Tibial artery (tissue), 4 donors: ENCODE measurements around the gene COMP.

ENCODE experiments used
- DNase-seq, 2 donors: peaks; one replicate each; pipeline ENCODE4 v3.0.0-alpha.2; 2019
- H3K27ac ChIP-seq, 2 donors: fragments of 200-600 bp; sonication (generic) in 1 of 2; 1 replicate in 1 of 2; 2 replicates in 1 of 2; pipeline ENCODE4 v1.5.1; 2018 to 2019; ENCODE audit warnings: mild to moderate bottlenecking in 1 of 2
- H3K27me3 ChIP-seq, 2 donors: fragments of 200-600 bp; sonication (generic) in 1 of 2; one replicate each; pipeline versions ENCODE4 v1.5.1 to v1.6.0; 2016 to 2019
- H3K36me3 ChIP-seq, 3 donors: fragments of 200-600 bp; sonication (generic) in 2 of 3; one replicate each; pipeline ENCODE4 v1.5.1; 2016 to 2019; ENCODE audit warnings: mild to moderate bottlenecking in 2 of 3
- H3K4me1 ChIP-seq, 4 donors: fragments of 200-600 bp; sonication (generic) in 2 of 4; 1 replicate in 3 of 4; 2 replicates in 1 of 4; pipeline ENCODE4 v1.5.1; 2016 to 2019
- H3K4me3 ChIP-seq, 2 donors: fragments of 200-600 bp; sonication (generic) in 1 of 2; 1 replicate in 1 of 2; 2 replicates in 1 of 2; pipeline ENCODE4 v1.5.1; 2018 to 2019; ENCODE audit warnings: mild to moderate bottlenecking in 2 of 2
- H3K9me3 ChIP-seq, 3 donors: fragments of 200-600 bp; sonication (generic) in 1 of 3; one replicate each; pipeline ENCODE4 v1.5.1; 2016 to 2019
- intact Hi-C: fragments of 100-400 bp; cut with DNase I; formaldehyde crosslinking; loops from one replicate; pipeline ENCODE4 v1.15.0; 2023; ENCODE audit warnings: low total_unique reads
- TF ChIP-seq, protein P1 (sequence below), 2 experiments: fragments of 200-600 bp in 1 of 2; fragments of 450-650 bp in 1 of 2; IDR thresholded peaks; one replicate each; pipeline ENCODE4 v1.5.1; 2017 to 2019; ENCODE audit warnings: antibody characterized with exemption in 2 of 2, mild to moderate bottlenecking in 1 of 2, moderate library complexity in 1 of 2

The COMP gene

DNA sequence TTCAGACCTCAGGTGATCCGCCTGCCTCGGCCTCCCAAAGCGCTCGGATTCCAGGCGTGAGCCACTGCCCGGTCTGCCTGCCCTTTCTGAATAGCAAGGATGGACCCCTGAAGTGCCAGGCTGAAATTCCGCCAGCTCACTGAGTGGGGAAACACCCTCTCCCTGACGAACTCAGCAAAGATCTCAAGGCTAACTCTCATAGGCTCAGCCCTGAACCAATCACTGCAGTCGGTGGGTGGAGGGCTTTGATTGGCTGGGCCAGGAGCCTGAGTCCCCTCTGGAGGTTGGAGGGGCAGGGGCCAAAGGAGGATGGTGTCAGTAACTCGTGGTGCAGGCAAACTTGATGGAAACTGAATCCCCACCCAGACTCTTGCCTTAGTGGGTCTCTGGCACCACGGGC is 11.2 kb upstream of the COMP start:
- intact Hi-C loops, result no loop called here
- TF ChIP-seq, protein P1, sequence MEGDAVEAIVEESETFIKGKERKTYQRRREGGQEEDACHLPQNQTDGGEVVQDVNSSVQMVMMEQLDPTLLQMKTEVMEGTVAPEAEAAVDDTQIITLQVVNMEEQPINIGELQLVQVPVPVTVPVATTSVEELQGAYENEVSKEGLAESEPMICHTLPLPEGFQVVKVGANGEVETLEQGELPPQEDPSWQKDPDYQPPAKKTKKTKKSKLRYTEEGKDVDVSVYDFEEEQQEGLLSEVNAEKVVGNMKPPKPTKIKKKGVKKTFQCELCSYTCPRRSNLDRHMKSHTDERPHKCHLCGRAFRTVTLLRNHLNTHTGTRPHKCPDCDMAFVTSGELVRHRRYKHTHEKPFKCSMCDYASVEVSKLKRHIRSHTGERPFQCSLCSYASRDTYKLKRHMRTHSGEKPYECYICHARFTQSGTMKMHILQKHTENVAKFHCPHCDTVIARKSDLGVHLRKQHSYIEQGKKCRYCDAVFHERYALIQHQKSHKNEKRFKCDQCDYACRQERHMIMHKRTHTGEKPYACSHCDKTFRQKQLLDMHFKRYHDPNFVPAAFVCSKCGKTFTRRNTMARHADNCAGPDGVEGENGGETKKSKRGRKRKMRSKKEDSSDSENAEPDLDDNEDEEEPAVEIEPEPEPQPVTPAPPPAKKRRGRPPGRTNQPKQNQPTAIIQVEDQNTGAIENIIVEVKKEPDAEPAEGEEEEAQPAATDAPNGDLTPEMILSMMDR (IDR thresholded peaks at IDR 0.05), result no peak

DNA sequence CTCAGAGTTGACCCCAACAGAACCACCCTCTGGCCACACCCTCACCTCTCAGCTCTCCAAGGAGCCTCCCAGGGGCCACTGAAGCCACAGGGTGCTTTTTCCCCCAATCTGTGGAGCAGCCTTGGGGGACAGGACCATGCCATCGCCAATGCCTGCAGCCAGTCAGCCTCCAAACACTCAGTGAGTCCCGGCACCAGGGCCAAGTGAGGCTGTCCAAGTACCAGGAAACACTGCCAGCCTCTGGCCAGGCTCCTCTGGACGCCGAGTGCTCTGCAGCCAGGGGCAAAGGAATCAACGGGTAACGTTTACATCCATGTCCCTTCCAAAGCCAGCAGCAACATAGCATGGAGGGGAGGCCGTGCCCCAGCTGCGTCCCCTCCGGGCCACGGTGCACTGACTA is 9.5 kb upstream of the COMP start:
- H3K36me3 ChIP-seq, result no peaks in the 10 kb centered on the region
- intact Hi-C loops, result no loop called here
- TF ChIP-seq, protein P1 (IDR thresholded peaks at IDR 0.05), result no peak
- peaks cover 0 to 6% (median under 1%) of the 10 kb centered on the region in 4 donors for H3K4me1 ChIP-seq
- no peaks in the 10 kb centered on the region for H3K9me3 ChIP-seq
- H3K4me3 ChIP-seq, result no peak overlapping the region
- H3K27ac ChIP-seq, result no peak overlapping the region
- H3K27me3 ChIP-seq, result peaks cover 0 to 75% of the 10 kb centered on the region in 2 donors
- DNase-seq, result no peak

More for the DNA sequence above, 11.2 kb upstream of the COMP start:
- no peaks in the 10 kb centered on the region for H3K4me1 ChIP-seq
- H3K27me3 ChIP-seq, result peaks cover 0 to 68% of the 10 kb centered on the region in 2 donors
- no peak overlapping the region for H3K4me3 ChIP-seq
- H3K27ac ChIP-seq, result no peak overlapping the region
- H3K36me3 ChIP-seq, result no peaks in the 10 kb centered on the region
- DNase-seq, result no peak
- H3K9me3 ChIP-seq, result no peaks in the 10 kb centered on the region

DNA sequence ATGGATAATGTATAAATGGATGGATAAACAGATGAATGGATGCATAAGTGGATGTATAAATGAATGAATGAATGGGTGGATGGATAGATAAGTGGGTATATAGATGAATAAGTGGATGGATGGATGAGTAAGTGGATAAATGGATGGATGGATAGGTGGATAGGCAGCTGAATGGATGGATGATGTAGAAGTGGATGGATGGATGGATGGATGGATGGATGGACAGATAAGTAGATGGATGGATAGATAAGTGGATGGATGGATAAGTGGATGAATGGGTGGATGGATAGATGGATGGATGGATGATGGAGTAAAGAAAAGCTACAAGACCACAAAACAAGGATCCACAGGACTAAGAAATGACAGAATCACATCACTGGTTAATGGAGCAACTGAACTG is 9.0 kb upstream of the COMP start:
- H3K4me3 ChIP-seq, result no peak overlapping the region
- no peaks in the 10 kb centered on the region for H3K9me3 ChIP-seq
- DNase-seq, result no peak
- TF ChIP-seq, protein P1 (IDR thresholded peaks at IDR 0.05), result no peak
- intact Hi-C loops, result no loop called here
- H3K27me3 ChIP-seq, result peaks cover 0 to 75% of the 10 kb centered on the region in 2 donors
- H3K27ac ChIP-seq, result no peak overlapping the region
- H3K36me3 ChIP-seq, result no peaks in the 10 kb centered on the region
- peaks cover 0 to 9% (median 5%) of the 10 kb centered on the region in 4 donors for H3K4me1 ChIP-seq

DNA sequence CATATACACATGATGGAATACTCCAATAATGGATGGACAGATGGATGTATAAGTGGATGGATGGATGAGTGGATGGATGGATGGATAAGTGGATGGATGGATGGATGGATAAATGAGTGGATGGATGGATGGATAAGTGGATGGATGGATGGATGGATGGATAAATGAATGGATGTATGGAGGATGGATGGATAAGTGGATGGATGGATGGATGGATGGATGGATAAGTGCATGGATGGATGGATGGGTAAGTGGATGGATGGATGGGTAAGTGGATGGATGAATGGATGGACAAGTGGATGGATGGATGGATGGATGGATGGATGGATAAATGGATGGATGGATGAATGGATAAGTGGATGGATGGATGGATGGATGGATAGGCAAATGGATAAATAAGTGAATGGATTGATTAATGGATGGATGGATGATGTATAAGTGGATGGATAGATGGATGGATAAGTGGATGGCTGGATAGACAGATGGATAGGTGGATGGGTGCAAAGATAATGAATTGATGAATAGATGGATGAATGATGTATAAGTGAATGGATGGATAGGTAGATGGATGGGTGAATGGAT is 8.4 kb upstream of the COMP start:
- intact Hi-C loops, result no loop called here
- no peak overlapping the region for H3K27ac ChIP-seq
- H3K36me3 ChIP-seq, result no peaks in the 10 kb centered on the region
- peaks cover 0 to 75% of the 10 kb centered on the region in 2 donors for H3K27me3 ChIP-seq
- DNase-seq, result no peak
- peaks cover 0 to 9% (median 5%) of the 10 kb centered on the region in 4 donors for H3K4me1 ChIP-seq
- no peak overlapping the region for H3K4me3 ChIP-seq
- no peaks in the 10 kb centered on the region for H3K9me3 ChIP-seq
- TF ChIP-seq, protein P1 (IDR thresholded peaks at IDR 0.05), result no peak

DNA sequence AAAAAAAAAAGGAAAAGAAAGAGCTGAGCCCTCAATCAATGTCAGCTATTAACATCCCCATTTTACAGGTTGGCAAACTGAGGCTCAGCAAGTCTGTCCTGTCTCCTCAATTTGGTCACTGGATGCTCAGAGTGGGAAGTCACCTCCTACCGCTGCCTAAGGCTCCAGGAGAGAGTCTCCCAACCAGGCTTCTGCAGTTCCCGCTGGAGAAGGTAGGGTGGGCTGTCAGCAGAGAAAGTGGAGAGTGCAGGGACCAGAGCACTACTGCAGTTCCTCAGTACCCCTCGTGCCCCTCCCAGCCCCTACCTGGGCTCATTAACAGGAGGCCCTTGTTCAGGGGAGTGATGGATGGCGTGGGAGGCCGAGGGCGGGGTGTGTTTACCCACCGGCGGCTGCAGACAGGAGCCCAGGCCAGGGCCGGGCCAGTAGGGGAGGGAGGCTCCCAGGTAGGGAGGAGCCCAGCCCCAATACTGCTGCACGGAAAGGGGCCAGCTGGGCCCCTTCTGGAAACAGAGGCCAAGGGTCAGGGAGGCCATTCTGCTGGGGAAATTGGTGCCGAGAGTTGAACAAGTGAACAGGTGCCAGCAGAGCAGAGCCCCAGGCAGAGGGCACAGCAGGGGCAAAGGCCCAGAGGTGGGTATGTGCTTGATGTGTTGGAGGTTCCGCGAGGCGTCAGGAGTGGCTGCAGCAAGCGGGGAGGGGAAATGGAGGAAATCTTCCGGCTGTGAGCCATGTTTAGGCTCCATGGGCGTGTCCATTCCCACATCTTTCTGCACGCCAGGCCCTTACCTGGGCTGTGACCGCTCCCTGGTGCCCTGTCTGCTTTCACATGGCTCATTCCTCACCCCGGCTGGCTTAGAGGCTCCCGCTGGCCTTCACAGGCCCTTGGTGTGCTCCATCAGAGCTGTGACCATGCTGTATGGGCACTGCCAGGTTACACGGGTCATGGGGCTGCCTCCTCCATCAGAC is 7.6 kb upstream of the COMP start:
- no peak for DNase-seq
- Histone ChIP-seq H3K27me3 (peaks cover 0 to 67% of the 10 kb centered on the region in 2 donors), H3K4me1 (peaks cover 0 to 9% (median 5%) of the 10 kb centered on the region in 4 donors), H3K4me3 (no peak overlapping the region), H3K36me3 (no peaks in the 10 kb centered on the region), H3K27ac (no peak overlapping the region), H3K9me3 (no peaks in the 10 kb centered on the region)
- intact Hi-C loops, result no loop called here
- TF ChIP-seq, protein P1 (IDR thresholded peaks at IDR 0.05), result no peak
